Body of pancreas (tissue), 4 donors: Measurements from ENCODE around the gene LONRF2. TPM values are rescaled to one million over a fixed set of nuclear protein-coding genes. Genes with fewer than 3 reads are reported as not detected.
A peak's percentile ranks its signal among the peaks of the same experiment; 100 is the strongest.

Experiments used
- ATAC-seq: fragments of 150-250 bp; one replicate; pipeline ENCODE4 v1.9.1; 2016
- DNase-seq, 4 donors: peaks; one replicate each; pipeline ENCODE4 v3.0.0-alpha.2; 2019
- H3K27ac ChIP-seq, 4 donors: fragments of 200-600 bp; sonication (generic); 1 replicate in 3 of 4; 2 replicates in 1 of 4; pipeline versions ENCODE4 v1.5.1 to v1.6.1; 2016 to 2019; ENCODE audit warnings: mild to moderate bottlenecking in 1 of 4, mixed read lengths in 1 of 4, moderate library complexity in 1 of 4
- H3K27me3 ChIP-seq, 2 donors: fragments of 200-600 bp; sonication (generic); one replicate each; pipeline ENCODE4 v1.6.0; 2016; ENCODE audit warnings: mild to moderate bottlenecking in 1 of 2
- H3K36me3 ChIP-seq, 2 donors: fragments of 200-600 bp; sonication (generic); replicated peaks in 1 of 2; 2 replicates each; pipeline ENCODE4 v1.5.1; 2016; ENCODE audit warnings: low read depth in 2 of 2; ENCODE audit not compliant: insufficient read depth in 1 of 2
- H3K4me1 ChIP-seq: fragments of 200-600 bp; sonication (generic); one replicate; pipeline ENCODE4 v1.6.0; 2016
- H3K4me3 ChIP-seq, 2 donors: fragments of 200-600 bp; sonication (generic); 1 replicate in 1 of 2; 2 replicates in 1 of 2; pipeline ENCODE4 v1.5.1; 2016 to 2019
- H3K9me3 ChIP-seq, 3 donors: fragments of 200-600 bp; sonication (generic); 1 replicate in 2 of 3; 2 replicates in 1 of 3; pipeline ENCODE4 v1.5.1; 2016
- CTCF ChIP-seq, 7 experiments: fragments of 450-650 bp in 4 of 7; fragments of 200-600 bp in 3 of 7; sonication (generic) in 3 of 7; IDR thresholded peaks; one replicate each; pipeline ENCODE4 v1.5.1; 2016 to 2019; ENCODE audit warnings: antibody characterized with exemption in 7 of 7
- POLR2A ChIP-seq, 3 donors: fragments of 450-650 bp; IDR thresholded peaks; one replicate each; pipeline ENCODE4 v1.6.1; 2016; ENCODE audit warnings: antibody characterized with exemption in 3 of 3, mild to moderate bottlenecking in 2 of 3
- WGBS, 2 donors: methylation state at CpG; one replicate each; pipeline ENCODE4 v1.1.5; 2017; 5-methylcytosine and 5-hydroxymethylcytosine counted together
- intact Hi-C: fragments of 100-400 bp; cut with DNase I; formaldehyde crosslinking; loops from one replicate; pipeline ENCODE4 v1.15.1; 2023
- total RNA-seq, 2 donors: library from RNA; depleted of rRNA; stranded (reverse); fragments of >200 nt; gene quantifications; one replicate each; pipeline ENCODE4 v1.1.0, GENCODE V29; 2016

The LONRF2 gene
- total RNA-seq, 2 donors from 2014 or later, result 12.5 to 14.2 TPM

- no peak overlapping the region for H3K4me3 ChIP-seq
- H3K4me1 ChIP-seq, result peaks cover 51% of the 10 kb centered on the region
- 96 to 98% methylated on average over 6 of the region's 6 CpGs for WGBS, 2 donors
- DNase-seq, result no peak
- TF ChIP-seq POLR2A (IDR thresholded peaks at IDR 0.05), result no peak
- TF ChIP-seq CTCF (IDR thresholded peaks at IDR 0.05), result no peak
- peaks cover 0 to 4% of the 10 kb centered on the region in 2 donors for H3K36me3 ChIP-seq
- no peak for ATAC-seq
- H3K27me3 ChIP-seq, result no peaks in the 10 kb centered on the region
- H3K9me3 ChIP-seq, result no peaks in the 10 kb centered on the region
- intact Hi-C loops, result no loop called here
- H3K27ac ChIP-seq, result no peak overlapping the region
Measured at GRCh38 chr2:100289020-100289419, 33.3 kb downstream of the LONRF2 start.

- Histone ChIP-seq H3K27ac (peak overlapping the region; percentile 50 to 80 (median 64)), H3K27me3 (no peaks in the 10 kb centered on the region), H3K4me3 (no peak overlapping the region), H3K36me3 (peaks cover 0 to 3% of the 10 kb centered on the region in 2 donors), H3K9me3 (no peaks in the 10 kb centered on the region), H3K4me1 (peaks cover 45% of the 10 kb centered on the region)
- no peak for ATAC-seq
- 75 to 81% methylated on average over 3 of the region's 3 CpGs for WGBS, 2 donors
- no peak for DNase-seq
- intact Hi-C loops, result no loop called here
- TF ChIP-seq CTCF (IDR thresholded peaks at IDR 0.05) (no peak), POLR2A (IDR thresholded peaks at IDR 0.05) (no peak)
Measured at GRCh38 chr2:100286318-100286717, 36.0 kb downstream of the LONRF2 start.

GRCh38 chr2:100285691-100286090, 36.6 kb downstream of the LONRF2 start:
- DNase-seq (peak in 1 of 4 donors; percentile 21), ATAC-seq (peak; percentile 90)
- peak overlapping the region; percentile 50 to 80 (median 64) for H3K27ac ChIP-seq

GRCh38 chr2:100285011-100285410, 37.3 kb downstream of the LONRF2 start:
- Histone ChIP-seq H3K36me3 (peaks cover 0 to 3% of the 10 kb centered on the region in 2 donors), H3K27me3 (no peaks in the 10 kb centered on the region), H3K4me1 (peaks cover 36% of the 10 kb centered on the region), H3K4me3 (no peak overlapping the region), H3K9me3 (no peaks in the 10 kb centered on the region), H3K27ac (peak overlapping the region; percentile 50 to 80 (median 64))
- DNase-seq, result no peak
- intact Hi-C loops, result no loop called here
- WGBS, 2 donors, result 30 to 94% methylated on average over 3 of the region's 3 CpGs
- TF ChIP-seq CTCF (IDR thresholded peaks at IDR 0.05) (no peak), POLR2A (IDR thresholded peaks at IDR 0.05) (no peak)
- ATAC-seq, result no peak

More at GRCh38 chr2:100285691-100286090, 36.6 kb downstream of the LONRF2 start:
- Histone ChIP-seq H3K27me3 (no peaks in the 10 kb centered on the region), H3K4me3 (no peak overlapping the region), H3K9me3 (no peaks in the 10 kb centered on the region), H3K4me1 (peaks cover 39% of the 10 kb centered on the region), H3K36me3 (peaks cover 0 to 3% of the 10 kb centered on the region in 2 donors)
- intact Hi-C loops, result no loop called here
- TF ChIP-seq POLR2A (IDR thresholded peaks at IDR 0.05) (peak in 1 of 3 donors; percentile 5), CTCF (IDR thresholded peaks at IDR 0.05) (no peak)
- WGBS, 2 donors, result 19 to 37% methylated on average over 6 of the region's 6 CpGs
